K562 (cell line): ENCODE measurements around the gene PRDM11. TPM values are rescaled to one million over a fixed set of nuclear protein-coding genes. Genes with fewer than 3 reads are reported as not detected.

Experiments
- CBX8 ChIP-seq: fragments of 200-600 bp; sonication (generic); IDR thresholded peaks from 2 replicates; pipeline ENCODE4 v1.6.1; 2012; ENCODE audit warnings: borderline replicate concordance, mixed run types, low read depth, mild to moderate bottlenecking, moderate library complexity, mixed read lengths, low read length, control low read depth, inconsistent platforms; ENCODE audit not compliant: poor library complexity, severe bottlenecking; ENCODE audit errors: extremely low read depth
- CCAR2 ChIP-seq: fragments of 200-400 bp; formaldehyde crosslinking; IDR thresholded peaks from 2 replicates; pipeline ENCODE4 v1.6.1; 2017; ENCODE audit warnings: mild to moderate bottlenecking, low read depth, low read length
- EGR1 ChIP-seq: fragments of 450-650 bp; conservative IDR thresholded peaks from 2 replicates; pipeline ENCODE4 v1.6.1; 2017; ENCODE audit warnings: mild to moderate bottlenecking
- ETS2 ChIP-seq: IDR thresholded peaks from 2 replicates; pipeline ENCODE4 v1.6.1; 2016; ENCODE audit warnings: borderline replicate concordance, missing genetic modification characterization, mild to moderate bottlenecking, moderate library complexity, missing compliant biosample characterization; ENCODE audit not compliant: poor library complexity, severe bottlenecking
- FIP1L1 ChIP-seq: fragments of 200-400 bp; formaldehyde crosslinking; IDR thresholded peaks from 2 replicates; pipeline ENCODE4 v1.6.1; 2018; ENCODE audit warnings: mild to moderate bottlenecking, low read depth, low read length; ENCODE audit not compliant: poor library complexity, severe bottlenecking
- MAZ ChIP-seq, 2 experiments: fragments of 450-650 bp in 1 of 2; sonication (generic) in 1 of 2; formaldehyde crosslinking; IDR thresholded peaks in 1 of 2; conservative IDR thresholded peaks in 1 of 2; 2 replicates each; pipeline versions ENCODE4 v1.4.0 to v1.5.0; 2020; ENCODE audit warnings: mild to moderate bottlenecking in 1 of 2, missing genetic modification reagents in 1 of 2
- POLR2A ChIP-seq: fragments of 450-650 bp; conservative IDR thresholded peaks from 2 replicates; pipeline ENCODE4 v1.6.1; 2016
- ZNF23 ChIP-seq: fragments of 250-450 bp; sonication (Bioruptor Pico); IDR thresholded peaks from 2 replicates; pipeline ENCODE4 v1.4.0; 2020; ENCODE audit warnings: mild to moderate bottlenecking
- polyA plus RNA-seq, 8 experiments: library from polyadenylated mRNA; depleted of rRNA in 4 of 8; stranded (reverse) in 5 of 8; unstranded in 3 of 8; fragments of >200 nt; fragmentation: Nextera tagmentation in 2 of 8; fragmentation: Illumina TruSeq in 1 of 8; extraction: Ambion mirVana in 2 of 8; extraction: Trizol in 1 of 8; gene quantifications; 2 replicates each; pipeline versions ENCODE4 v1.2.1 to v1.2.3, GENCODE V29; 2011 to 2014; ENCODE audit warnings: inconsistent platforms in 1 of 8, missing spikeins in 1 of 8
- total RNA-seq, 7 experiments: library from RNA; depleted of rRNA in 6 of 7; stranded (reverse); fragments of >200 nt in 6 of 7; fragmentation: Illumina TruSeq in 2 of 7; extraction: Trizol in 2 of 7; gene quantifications; 2 replicates each; pipeline versions ENCODE4 v1.2.1 to v1.2.3, GENCODE V29; 2011 to 2021; ENCODE audit warnings: low replicate concordance in 1 of 7
- TF ChIP-seq, protein P1 (sequence below), 3 experiments: fragments of 200-800 bp in 1 of 3; fragments of 250-450 bp in 1 of 3; fragments of 450-650 bp in 1 of 3; sonication (Bioruptor Pico) in 1 of 3; sonication (Bioruptor generic) in 1 of 3; formaldehyde crosslinking in 1 of 3; IDR thresholded peaks; 2 replicates each; pipeline versions ENCODE4 v1.6.1 to v1.8.0; 2016 to 2022; ENCODE audit warnings: mild to moderate bottlenecking in 2 of 3, missing genetic modification characterization in 2 of 3, missing compliant biosample characterization in 1 of 3, moderate library complexity in 1 of 3
- TF ChIP-seq, protein P2 (sequence below): fragments of 450-650 bp; IDR thresholded peaks from 2 replicates; pipeline ENCODE4 v1.6.1; 2016
- TF ChIP-seq, protein P3 (sequence below): fragments of 450-650 bp; formaldehyde crosslinking; conservative IDR thresholded peaks from 2 replicates; pipeline ENCODE4 v1.4.0; 2022; ENCODE audit warnings: mild to moderate bottlenecking, missing genetic modification characterization
- TF ChIP-seq, protein P4 (sequence below): sonication (generic); formaldehyde crosslinking; IDR thresholded peaks from 2 replicates; pipeline ENCODE4 v1.8.0; 2022; ENCODE audit warnings: mild to moderate bottlenecking, missing genetic modification reagents
- TF ChIP-seq, protein P5 (sequence below): fragments of 450-650 bp; IDR thresholded peaks from one replicate; pipeline ENCODE4 v1.6.1; 2018; ENCODE audit warnings: mild to moderate bottlenecking, moderate library complexity; ENCODE audit not compliant: partially characterized antibody
- TF ChIP-seq, protein P6 (sequence below): IDR thresholded peaks from 2 replicates; pipeline ENCODE4 v1.6.1; 2011; ENCODE audit not compliant: insufficient read length; ENCODE audit errors: extremely low read depth
- TF ChIP-seq, protein P7 (sequence below): fragments of 250-450 bp; sonication (Bioruptor Pico); IDR thresholded peaks from 2 replicates; pipeline ENCODE4 v1.4.0; 2020

The PRDM11 gene
- total and polyA plus RNA-seq, 9 of the 15 experiments (the other 6 are each of a cell fraction or from before 2014, with no cell fraction given): 0.01 to 1.1 (median 0.29) TPM

DNA sequence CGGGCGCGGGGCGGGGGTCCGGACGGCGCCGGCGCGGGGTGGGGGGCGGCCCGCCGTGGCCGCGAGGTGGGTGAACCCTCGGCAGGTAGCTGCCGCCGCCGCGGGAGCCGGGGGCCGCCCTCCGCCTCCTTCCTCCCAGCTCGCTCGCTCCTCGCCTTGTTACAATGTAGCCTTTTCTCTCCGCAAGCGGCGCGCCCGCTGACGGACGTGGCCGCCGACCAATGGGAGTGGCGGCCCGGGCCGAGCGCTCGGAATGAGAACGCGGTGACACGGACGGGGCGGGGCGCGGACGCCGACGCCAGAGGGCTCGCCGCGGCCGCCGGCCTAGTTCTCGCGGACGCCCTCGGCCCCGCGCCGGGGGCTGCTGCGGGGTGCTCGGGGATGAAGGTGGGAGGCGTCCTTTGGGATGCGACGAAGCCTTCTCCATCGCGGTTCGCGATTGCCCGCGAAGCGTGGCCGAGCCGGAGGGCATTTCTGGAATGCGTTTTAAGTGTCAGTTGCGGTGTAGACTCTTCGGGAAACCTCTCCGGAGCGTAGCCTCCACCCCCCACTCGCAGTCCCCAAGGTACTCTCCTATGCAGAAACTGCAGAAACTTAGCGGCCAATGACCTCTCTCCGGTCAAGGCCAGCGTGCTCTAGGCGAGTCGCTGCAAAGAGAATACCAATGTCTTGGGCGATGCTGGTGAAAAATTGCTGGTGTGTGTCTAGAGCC lies 734 bp downstream of the PRDM11 start (continued):
- TF ChIP-seq, protein P1, sequence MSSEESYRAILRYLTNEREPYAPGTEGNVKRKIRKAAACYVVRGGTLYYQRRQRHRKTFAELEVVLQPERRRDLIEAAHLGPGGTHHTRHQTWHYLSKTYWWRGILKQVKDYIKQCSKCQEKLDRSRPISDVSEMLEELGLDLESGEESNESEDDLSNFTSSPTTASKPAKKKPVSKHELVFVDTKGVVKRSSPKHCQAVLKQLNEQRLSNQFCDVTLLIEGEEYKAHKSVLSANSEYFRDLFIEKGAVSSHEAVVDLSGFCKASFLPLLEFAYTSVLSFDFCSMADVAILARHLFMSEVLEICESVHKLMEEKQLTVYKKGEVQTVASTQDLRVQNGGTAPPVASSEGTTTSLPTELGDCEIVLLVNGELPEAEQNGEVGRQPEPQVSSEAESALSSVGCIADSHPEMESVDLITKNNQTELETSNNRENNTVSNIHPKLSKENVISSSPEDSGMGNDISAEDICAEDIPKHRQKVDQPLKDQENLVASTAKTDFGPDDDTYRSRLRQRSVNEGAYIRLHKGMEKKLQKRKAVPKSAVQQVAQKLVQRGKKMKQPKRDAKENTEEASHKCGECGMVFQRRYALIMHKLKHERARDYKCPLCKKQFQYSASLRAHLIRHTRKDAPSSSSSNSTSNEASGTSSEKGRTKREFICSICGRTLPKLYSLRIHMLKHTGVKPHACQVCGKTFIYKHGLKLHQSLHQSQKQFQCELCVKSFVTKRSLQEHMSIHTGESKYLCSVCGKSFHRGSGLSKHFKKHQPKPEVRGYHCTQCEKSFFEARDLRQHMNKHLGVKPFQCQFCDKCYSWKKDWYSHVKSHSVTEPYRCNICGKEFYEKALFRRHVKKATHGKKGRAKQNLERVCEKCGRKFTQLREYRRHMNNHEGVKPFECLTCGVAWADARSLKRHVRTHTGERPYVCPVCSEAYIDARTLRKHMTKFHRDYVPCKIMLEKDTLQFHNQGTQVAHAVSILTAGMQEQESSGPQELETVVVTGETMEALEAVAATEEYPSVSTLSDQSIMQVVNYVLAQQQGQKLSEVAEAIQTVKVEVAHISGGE (CRISPR knock-in tag; IDR thresholded peaks at IDR 0.05): peak in 2 of 3 experiments; percentile 63 to 95; a peak in 5 of 6 replicates
- TF ChIP-seq, protein P2, sequence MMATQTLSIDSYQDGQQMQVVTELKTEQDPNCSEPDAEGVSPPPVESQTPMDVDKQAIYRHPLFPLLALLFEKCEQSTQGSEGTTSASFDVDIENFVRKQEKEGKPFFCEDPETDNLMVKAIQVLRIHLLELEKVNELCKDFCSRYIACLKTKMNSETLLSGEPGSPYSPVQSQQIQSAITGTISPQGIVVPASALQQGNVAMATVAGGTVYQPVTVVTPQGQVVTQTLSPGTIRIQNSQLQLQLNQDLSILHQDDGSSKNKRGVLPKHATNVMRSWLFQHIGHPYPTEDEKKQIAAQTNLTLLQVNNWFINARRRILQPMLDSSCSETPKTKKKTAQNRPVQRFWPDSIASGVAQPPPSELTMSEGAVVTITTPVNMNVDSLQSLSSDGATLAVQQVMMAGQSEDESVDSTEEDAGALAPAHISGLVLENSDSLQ: peak; percentile 98
- TF ChIP-seq, protein P3, sequence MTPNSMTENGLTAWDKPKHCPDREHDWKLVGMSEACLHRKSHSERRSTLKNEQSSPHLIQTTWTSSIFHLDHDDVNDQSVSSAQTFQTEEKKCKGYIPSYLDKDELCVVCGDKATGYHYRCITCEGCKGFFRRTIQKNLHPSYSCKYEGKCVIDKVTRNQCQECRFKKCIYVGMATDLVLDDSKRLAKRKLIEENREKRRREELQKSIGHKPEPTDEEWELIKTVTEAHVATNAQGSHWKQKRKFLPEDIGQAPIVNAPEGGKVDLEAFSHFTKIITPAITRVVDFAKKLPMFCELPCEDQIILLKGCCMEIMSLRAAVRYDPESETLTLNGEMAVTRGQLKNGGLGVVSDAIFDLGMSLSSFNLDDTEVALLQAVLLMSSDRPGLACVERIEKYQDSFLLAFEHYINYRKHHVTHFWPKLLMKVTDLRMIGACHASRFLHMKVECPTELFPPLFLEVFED: no peak
- no peak for TF ChIP-seq CCAR2
- TF ChIP-seq, protein P4, sequence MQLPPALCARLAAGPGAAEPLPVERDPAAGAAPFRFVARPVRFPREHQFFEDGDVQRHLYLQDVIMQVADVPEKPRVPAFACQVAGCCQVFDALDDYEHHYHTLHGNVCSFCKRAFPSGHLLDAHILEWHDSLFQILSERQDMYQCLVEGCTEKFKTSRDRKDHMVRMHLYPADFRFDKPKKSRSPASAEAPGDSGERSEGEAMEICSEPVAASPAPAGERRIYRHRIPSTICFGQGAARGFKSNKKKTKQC (CRISPR knock-in tag): 0 out of 2 replicates have a peak, but pooled peaks have one; percentile 31
- 0 out of 2 replicates have a peak, but pooled peaks have one; percentile 12 for TF ChIP-seq EGR1
- TF ChIP-seq, protein P5, sequence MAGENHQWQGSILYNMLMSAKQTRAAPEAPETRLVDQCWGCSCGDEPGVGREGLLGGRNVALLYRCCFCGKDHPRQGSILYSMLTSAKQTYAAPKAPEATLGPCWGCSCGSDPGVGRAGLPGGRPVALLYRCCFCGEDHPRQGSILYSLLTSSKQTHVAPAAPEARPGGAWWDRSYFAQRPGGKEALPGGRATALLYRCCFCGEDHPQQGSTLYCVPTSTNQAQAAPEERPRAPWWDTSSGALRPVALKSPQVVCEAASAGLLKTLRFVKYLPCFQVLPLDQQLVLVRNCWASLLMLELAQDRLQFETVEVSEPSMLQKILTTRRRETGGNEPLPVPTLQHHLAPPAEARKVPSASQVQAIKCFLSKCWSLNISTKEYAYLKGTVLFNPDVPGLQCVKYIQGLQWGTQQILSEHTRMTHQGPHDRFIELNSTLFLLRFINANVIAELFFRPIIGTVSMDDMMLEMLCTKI: no peak
- TF ChIP-seq FIP1L1: peak; percentile 46
- peak; percentile 32 to 87; a peak in 3 of 4 replicates for TF ChIP-seq MAZ (CRISPR knock-in tag; conservative IDR thresholded peaks at IDR 0.05 in 1 of 2, IDR thresholded peaks at IDR 0.05 in 1 of 2)
- no peak for TF ChIP-seq CBX8
- TF ChIP-seq, protein P6, sequence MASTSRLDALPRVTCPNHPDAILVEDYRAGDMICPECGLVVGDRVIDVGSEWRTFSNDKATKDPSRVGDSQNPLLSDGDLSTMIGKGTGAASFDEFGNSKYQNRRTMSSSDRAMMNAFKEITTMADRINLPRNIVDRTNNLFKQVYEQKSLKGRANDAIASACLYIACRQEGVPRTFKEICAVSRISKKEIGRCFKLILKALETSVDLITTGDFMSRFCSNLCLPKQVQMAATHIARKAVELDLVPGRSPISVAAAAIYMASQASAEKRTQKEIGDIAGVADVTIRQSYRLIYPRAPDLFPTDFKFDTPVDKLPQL: no peak
- TF ChIP-seq ZNF23 (CRISPR knock-in tag): no peak
- peak; percentile 52 for TF ChIP-seq POLR2A
- TF ChIP-seq, protein P7, sequence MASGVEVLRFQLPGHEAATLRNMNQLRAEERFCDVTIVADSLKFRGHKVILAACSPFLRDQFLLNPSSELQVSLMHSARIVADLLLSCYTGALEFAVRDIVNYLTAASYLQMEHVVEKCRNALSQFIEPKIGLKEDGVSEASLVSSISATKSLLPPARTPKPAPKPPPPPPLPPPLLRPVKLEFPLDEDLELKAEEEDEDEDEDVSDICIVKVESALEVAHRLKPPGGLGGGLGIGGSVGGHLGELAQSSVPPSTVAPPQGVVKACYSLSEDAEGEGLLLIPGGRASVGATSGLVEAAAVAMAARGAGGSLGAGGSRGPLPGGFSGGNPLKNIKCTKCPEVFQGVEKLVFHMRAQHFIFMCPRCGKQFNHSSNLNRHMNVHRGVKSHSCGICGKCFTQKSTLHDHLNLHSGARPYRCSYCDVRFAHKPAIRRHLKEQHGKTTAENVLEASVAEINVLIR (CRISPR knock-in tag): peak; percentile 76
- TF ChIP-seq ETS2: no peak
